SU-DHL-6 (cell line): Measurements from ENCODE around the gene FAM228B.

ENCODE experiments used
- H2AFZ ChIP-seq: fragments of 200-600 bp; sonication (generic); 2 replicates; pipeline ENCODE4 v1.6.1; 2014; ENCODE audit warnings: low read depth, mild to moderate bottlenecking, moderate library complexity, mixed read lengths, antibody characterized with exemption, low read length; ENCODE audit not compliant: severe bottlenecking
- H3F3A ChIP-seq: fragments of 200-600 bp; shearing (Covaris generic); 2 replicates; pipeline ENCODE4 v1.6.0; 2016; ENCODE audit warnings: antibody characterized with exemption, mild to moderate bottlenecking; ENCODE audit not compliant: insufficient read depth
- H3K27ac ChIP-seq: fragments of 200-600 bp; sonication (generic); 2 replicates; pipeline ENCODE4 v1.5.1; 2016; ENCODE audit warnings: low read depth, mild to moderate bottlenecking, low read length, moderate library complexity, mixed read lengths
- H3K27me3 ChIP-seq: fragments of 200-600 bp; sonication (generic), shearing (Covaris generic); 2 replicates; pipeline ENCODE4 v1.6.0; 2014; ENCODE audit warnings: mild to moderate bottlenecking, low read length
- H3K36me3 ChIP-seq: fragments of 200-600 bp; sonication (generic); 2 replicates; pipeline ENCODE4 v1.6.1; 2014; ENCODE audit warnings: mild to moderate bottlenecking, low read length, mixed read lengths
- H3K4me2 ChIP-seq: fragments of 300-600, 200-600 bp; shearing (Covaris generic), sonication (generic); 2 replicates; pipeline ENCODE4 v1.6.0; 2014; ENCODE audit warnings: low read length, low read depth, mild to moderate bottlenecking; ENCODE audit not compliant: poor library complexity, severe bottlenecking
- H3K4me3 ChIP-seq: fragments of 200-600 bp; sonication (generic); 2 replicates; pipeline ENCODE4 v1.5.1; 2014; ENCODE audit warnings: antibody characterized with exemption, low read length, mild to moderate bottlenecking, mixed read lengths; ENCODE audit not compliant: insufficient read depth, poor library complexity, severe bottlenecking
- H3K79me2 ChIP-seq: fragments of 200-600 bp; sonication (generic); 2 replicates; pipeline ENCODE4 v1.6.1; 2014; ENCODE audit warnings: mild to moderate bottlenecking, low read length, moderate library complexity; ENCODE audit not compliant: insufficient read depth
- H3K9ac ChIP-seq: fragments of 200-600 bp; sonication (generic); 2 replicates; pipeline ENCODE4 v1.7.0; 2014; ENCODE audit warnings: mild to moderate bottlenecking, low read length
- H3K9me2 ChIP-seq: fragments of 200-600 bp; sonication (generic); replicated peaks from 2 replicates; pipeline ENCODE4 v1.6.1; 2014; ENCODE audit warnings: low read length; ENCODE audit not compliant: insufficient read depth
- H3K9me3 ChIP-seq: fragments of 200-600 bp; sonication (generic); 2 replicates; pipeline ENCODE4 v1.6.1; 2014; ENCODE audit warnings: low read length, mixed read lengths; ENCODE audit not compliant: insufficient read depth
- H4K20me1 ChIP-seq: fragments of 200-600 bp; sonication (generic); 2 replicates; pipeline ENCODE4 v1.6.1; 2014; ENCODE audit warnings: low read depth, mild to moderate bottlenecking, antibody characterized with exemption, low read length, moderate library complexity, mixed read lengths
- CTCF ChIP-seq: fragments of 200-600 bp; sonication (generic); IDR thresholded peaks from one replicate; pipeline ENCODE4 v1.5.1; 2017; ENCODE audit warnings: antibody characterized with exemption, mild to moderate bottlenecking, low read length, moderate library complexity; ENCODE audit not compliant: insufficient read depth, poor library complexity, severe bottlenecking
- EZH2phosphoT487 ChIP-seq: fragments of 200-600 bp; sonication (generic), shearing (Covaris generic); conservative IDR thresholded peaks from 2 replicates; pipeline ENCODE4 v1.6.1; 2018; ENCODE audit warnings: mild to moderate bottlenecking, antibody characterized with exemption, low read length, moderate library complexity, mixed read lengths

The FAM228B gene

GRCh38 chr2:24181849-24182248 is 58.6 kb downstream of the FAM228B start:
- H3K27ac ChIP-seq: no peak overlapping the region
- no peaks in the 10 kb centered on the region for H4K20me1 ChIP-seq
- no peak overlapping the region for H3K4me2 ChIP-seq
- no peak overlapping the region for H3K4me3 ChIP-seq
- H3K27me3 ChIP-seq: no peaks in the 10 kb centered on the region
- H3K79me2 ChIP-seq: no peaks in the 10 kb centered on the region
- no peak overlapping the region for H2AFZ ChIP-seq
- no peaks in the 10 kb centered on the region for H3K36me3 ChIP-seq
- H3K9ac ChIP-seq: no peak overlapping the region
- no peaks in the 10 kb centered on the region for H3F3A ChIP-seq
- H3K9me3 ChIP-seq: no peaks in the 10 kb centered on the region
- H3K9me2 ChIP-seq: no peaks in the 10 kb centered on the region
- TF ChIP-seq CTCF (no peak), EZH2phosphoT487 (no peak)

GRCh38 chr2:24182507-24182906 is 59.2 kb downstream of the FAM228B start:
- Histone ChIP-seq H3K4me2 (no peak overlapping the region), H3K9ac (no peak overlapping the region), H2AFZ (no peak overlapping the region), H3K9me2 (no peaks in the 10 kb centered on the region), H3K27me3 (no peaks in the 10 kb centered on the region), H4K20me1 (no peaks in the 10 kb centered on the region), H3K79me2 (no peaks in the 10 kb centered on the region), H3K4me3 (no peak overlapping the region), H3K36me3 (no peaks in the 10 kb centered on the region), H3K9me3 (no peaks in the 10 kb centered on the region), H3F3A (no peaks in the 10 kb centered on the region), H3K27ac (no peak overlapping the region)
- no peak for TF ChIP-seq EZH2phosphoT487

- Histone ChIP-seq H3K79me2 (no peaks in the 10 kb centered on the region), H3K27ac (no peak overlapping the region)
- TF ChIP-seq CTCF: no peak
- no peak for TF ChIP-seq EZH2phosphoT487
These were observed 60.2 kb downstream of the FAM228B start for GRCh38 chr2:24183366-24184069.

GRCh38 chr2:24189551-24189950 is 66.3 kb downstream of the FAM228B start:
- no peak overlapping the region for H3K9ac ChIP-seq
- H3K9me2 ChIP-seq: no peaks in the 10 kb centered on the region
- no peaks in the 10 kb centered on the region for H3K36me3 ChIP-seq
- no peak for TF ChIP-seq EZH2phosphoT487
- no peak for TF ChIP-seq CTCF
- H3K4me2 ChIP-seq: no peak overlapping the region
- no peak overlapping the region for H3K27ac ChIP-seq
- no peaks in the 10 kb centered on the region for H3K27me3 ChIP-seq
- no peak overlapping the region for H2AFZ ChIP-seq
- no peaks in the 10 kb centered on the region for H3F3A ChIP-seq
- no peaks in the 10 kb centered on the region for H3K9me3 ChIP-seq
- no peak overlapping the region for H3K4me3 ChIP-seq
- no peaks in the 10 kb centered on the region for H4K20me1 ChIP-seq
- H3K79me2 ChIP-seq: no peaks in the 10 kb centered on the region

More at GRCh38 chr2:24183366-24184069, 60.2 kb downstream of the FAM228B start:
- no peaks in the 10 kb centered on the region for H3F3A ChIP-seq
- H3K9me2 ChIP-seq: no peaks in the 10 kb centered on the region
- no peak overlapping the region for H2AFZ ChIP-seq
- no peak overlapping the region for H3K4me3 ChIP-seq
- H3K4me2 ChIP-seq: no peak overlapping the region
- no peaks in the 10 kb centered on the region for H3K36me3 ChIP-seq
- H3K9me3 ChIP-seq: no peaks in the 10 kb centered on the region
- H3K9ac ChIP-seq: no peak overlapping the region
- H4K20me1 ChIP-seq: no peaks in the 10 kb centered on the region
- no peaks in the 10 kb centered on the region for H3K27me3 ChIP-seq
